OCI-LY7 (cell line): Measurements from ENCODE around the gene RAB6C. TPM values are rescaled to one million over a fixed set of nuclear protein-coding genes. Genes with fewer than 3 reads are reported as not detected.
"Not testable (repeated sequence)": the region's sequence is repeated elsewhere in the genome, so short reads cannot be mapped to it uniquely, and the experiment has no call there.

Experiments used
- Bru-seq: library from RNA; stranded (reverse); fragments of 400-500 nt; gene quantifications from one replicate; lab custom pipeline; 2021; lab: Mats Ljungman, UMichigan
- BruChase-seq, 2 experiments: library from RNA; stranded (reverse); fragments of 400-500 nt; gene quantifications; one replicate each; lab custom pipeline; 2021; lab: Mats Ljungman, UMichigan
- BruUV-seq: library from RNA; stranded (reverse); fragments of 400-500 nt; replicated peaks from 2 replicates; lab custom pipeline; 2021; lab: Mats Ljungman, UMichigan
- CTCF ChIA-PET: fragments of 300-600 bp; sonication (Branson Sonifier 250); formaldehyde crosslinking; loops from one replicate; lab custom pipeline; 2022; ENCODE audit warnings: antibody characterized with exemption; ENCODE audit not compliant: unreplicated experiment; lab: Charles Lee
- POLR2A ChIA-PET: fragments of 300-600 bp; sonication (Branson Sonifier 250); formaldehyde crosslinking; loops from one replicate; lab custom pipeline; 2022; ENCODE audit warnings: antibody characterized with exemption; lab: Charles Lee
- DNase-seq: peaks from one replicate; pipeline ENCODE4 v3.0.0-alpha.2; 2015; ENCODE audit warnings: low spot score
- H2AFZ ChIP-seq: fragments of 200-600 bp; sonication (generic), shearing (Covaris generic); 2 replicates; pipeline ENCODE4 v1.6.1; 2014; ENCODE audit warnings: mild to moderate bottlenecking, antibody characterized with exemption, low read length, moderate library complexity
- H3K27ac ChIP-seq: fragments of 200-600 bp; sonication (generic); 2 replicates; pipeline ENCODE4 v1.5.1; 2014; ENCODE audit warnings: mixed run types, low read depth, mild to moderate bottlenecking, moderate library complexity, low read length, inconsistent platforms; ENCODE audit not compliant: poor library complexity, severe bottlenecking
- H3K36me3 ChIP-seq: fragments of 200-600 bp; sonication (generic); 2 replicates; pipeline ENCODE4 v1.6.1; 2014; ENCODE audit warnings: mild to moderate bottlenecking, antibody characterized with exemption, low read length, moderate library complexity, mixed read lengths; ENCODE audit not compliant: insufficient read depth
- H3K4me1 ChIP-seq: fragments of 200-600 bp; sonication (generic); 2 replicates; pipeline ENCODE4 v1.5.1; 2014; ENCODE audit warnings: mild to moderate bottlenecking, low read length; ENCODE audit not compliant: insufficient read depth, poor library complexity, severe bottlenecking
- H3K4me2 ChIP-seq: fragments of 200-600 bp; sonication (generic); 2 replicates; pipeline ENCODE4 v1.6.1; 2014; ENCODE audit warnings: mild to moderate bottlenecking, low read length
- H3K4me3 ChIP-seq: fragments of 200-600 bp; sonication (generic); 2 replicates; pipeline ENCODE4 v1.5.1; 2014; ENCODE audit warnings: mild to moderate bottlenecking, low read depth, low read length; ENCODE audit not compliant: poor library complexity, severe bottlenecking
- H3K79me2 ChIP-seq: fragments of 200-600 bp; sonication (generic); 2 replicates; pipeline ENCODE4 v1.6.1; 2016; ENCODE audit warnings: low read depth, mild to moderate bottlenecking, low read length, moderate library complexity, mixed read lengths; ENCODE audit not compliant: insufficient read depth
- H3K9me2 ChIP-seq: fragments of 200-600 bp; sonication (generic); 2 replicates; pipeline ENCODE4 v1.6.1; 2016; ENCODE audit warnings: mild to moderate bottlenecking, low read length, mixed read lengths; ENCODE audit not compliant: insufficient read depth
- H3K9me3 ChIP-seq: fragments of 200-600 bp; sonication (generic); 2 replicates; pipeline ENCODE4 v1.6.1; 2014; ENCODE audit warnings: mild to moderate bottlenecking, mixed run types, low read length, mixed read lengths
- H4K20me1 ChIP-seq: fragments of 200-600 bp; sonication (generic); 2 replicates; pipeline ENCODE4 v1.6.1; 2014; ENCODE audit warnings: mild to moderate bottlenecking, antibody characterized with exemption, low read length, moderate library complexity, mixed read lengths; ENCODE audit not compliant: insufficient read depth
- EZH2phosphoT487 ChIP-seq: fragments of 200-600 bp; sonication (generic); IDR thresholded peaks from 2 replicates; pipeline ENCODE4 v1.6.1; 2018; ENCODE audit warnings: low read depth, borderline replicate concordance, mild to moderate bottlenecking, mixed run types, antibody characterized with exemption, low read length, moderate library complexity, mixed read lengths
- intact Hi-C: fragments of 100-400 bp; cut with micrococcal nuclease; formaldehyde crosslinking; loops from one replicate; pipeline ENCODE4 v1.10.0; 2022; ENCODE audit not compliant: unreplicated experiment
- long read RNA-seq: library from polyadenylated mRNA; stranded (forward); transcript quantifications from one replicate; pipeline ENCODE4 v2.0.0, GENCODE V29; 2022
- total RNA-seq, 2 experiments: library from RNA; depleted of rRNA in 1 of 2; stranded (reverse); fragments of >200 nt in 1 of 2; shearing (Covaris generic) in 1 of 2; gene quantifications; 2 replicates each; pipeline ENCODE4 v1.2.3, GENCODE V29; 2014 to 2022
- TF ChIP-seq, protein P1 (sequence below): fragments of 200-600 bp; sonication (generic); conservative IDR thresholded peaks from 2 replicates; pipeline ENCODE4 v1.5.1; 2014; ENCODE audit warnings: mild to moderate bottlenecking, antibody characterized with exemption, low read length, moderate library complexity, mixed read lengths

RAB6C gene
- total RNA-seq (2014; rRNA removed; shearing (Covaris generic)), result not detected in 2 replicates
- total RNA-seq (2022), result not detected in 2 replicates
- Bru-seq, nascent RNA, result not detected
- not detected for BruChase-seq, experiment 1, labeled RNA remaining after a 6-hour chase
- BruChase-seq, experiment 2, labeled RNA remaining after a 2-hour chase, result not detected
- long read RNA-seq, result 0 reads

- DNase-seq, H3K4me2 ChIP-seq: not testable (repeated sequence)
These were observed at the start of gene RAB6C for GRCh38 chr2:129979629-129980155. TSS of gene RAB6C (plus strand) at chr2:129979666. CDS start at chr2:129980116, 450 bp downstream.

DNA sequence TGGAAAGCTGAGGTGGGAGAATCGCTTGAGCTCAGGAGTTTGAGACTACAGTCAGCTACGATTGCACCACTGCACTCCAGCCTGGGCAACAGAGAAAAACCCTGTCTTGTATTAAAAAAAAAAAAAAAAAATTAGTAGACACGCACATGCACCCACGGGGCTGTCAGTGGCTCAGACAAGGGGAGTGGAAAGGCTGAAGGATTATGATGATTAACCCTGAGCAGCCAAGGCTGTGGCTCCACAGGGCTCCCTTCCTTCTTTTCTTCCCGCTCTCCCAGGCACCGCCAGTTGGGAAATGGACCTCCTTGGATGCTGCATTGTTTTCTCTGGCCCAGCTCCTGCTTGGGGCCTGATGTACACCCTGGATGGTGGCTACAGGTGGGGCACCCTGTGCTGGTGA is 49.0 kb upstream of the RAB6C start:
- H3K4me1 ChIP-seq, result no peaks in the 10 kb centered on the region
- H3K4me2 ChIP-seq, result no peak overlapping the region
- H4K20me1 ChIP-seq, result no peaks in the 10 kb centered on the region
- no peaks in the 10 kb centered on the region for H3K79me2 ChIP-seq
- BruUV-seq, result no TSS peak
- H2AFZ ChIP-seq, result no peak overlapping the region
- CTCF ChIA-PET, result no interaction called here
- TF ChIP-seq EZH2phosphoT487, result no peak
- TF ChIP-seq, protein P1, sequence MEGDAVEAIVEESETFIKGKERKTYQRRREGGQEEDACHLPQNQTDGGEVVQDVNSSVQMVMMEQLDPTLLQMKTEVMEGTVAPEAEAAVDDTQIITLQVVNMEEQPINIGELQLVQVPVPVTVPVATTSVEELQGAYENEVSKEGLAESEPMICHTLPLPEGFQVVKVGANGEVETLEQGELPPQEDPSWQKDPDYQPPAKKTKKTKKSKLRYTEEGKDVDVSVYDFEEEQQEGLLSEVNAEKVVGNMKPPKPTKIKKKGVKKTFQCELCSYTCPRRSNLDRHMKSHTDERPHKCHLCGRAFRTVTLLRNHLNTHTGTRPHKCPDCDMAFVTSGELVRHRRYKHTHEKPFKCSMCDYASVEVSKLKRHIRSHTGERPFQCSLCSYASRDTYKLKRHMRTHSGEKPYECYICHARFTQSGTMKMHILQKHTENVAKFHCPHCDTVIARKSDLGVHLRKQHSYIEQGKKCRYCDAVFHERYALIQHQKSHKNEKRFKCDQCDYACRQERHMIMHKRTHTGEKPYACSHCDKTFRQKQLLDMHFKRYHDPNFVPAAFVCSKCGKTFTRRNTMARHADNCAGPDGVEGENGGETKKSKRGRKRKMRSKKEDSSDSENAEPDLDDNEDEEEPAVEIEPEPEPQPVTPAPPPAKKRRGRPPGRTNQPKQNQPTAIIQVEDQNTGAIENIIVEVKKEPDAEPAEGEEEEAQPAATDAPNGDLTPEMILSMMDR, result no peak
- H3K9me2 ChIP-seq, result no peaks in the 10 kb centered on the region
- DNase-seq, result no peak
- no peaks in the 10 kb centered on the region for H3K9me3 ChIP-seq
- POLR2A ChIA-PET, result no interaction called here
- H3K4me3 ChIP-seq, result no peak overlapping the region
- H3K36me3 ChIP-seq, result no peaks in the 10 kb centered on the region
- intact Hi-C loops, result no loop called here
- H3K27ac ChIP-seq, result no peak overlapping the region

More at GRCh38 chr2:129979629-129980155, at the start of gene RAB6C:
- H3K4me1 ChIP-seq, H3K4me3 ChIP-seq, intact Hi-C loops, H3K36me3 ChIP-seq, CTCF ChIA-PET, H4K20me1 ChIP-seq, BruUV-seq, H3K27ac ChIP-seq, H3K9me3 ChIP-seq, H3K79me2 ChIP-seq, POLR2A ChIA-PET, H2AFZ ChIP-seq, H3K9me2 ChIP-seq: not testable (repeated sequence)

GRCh38 chr2:129933387-129933786 is 46.1 kb upstream of the RAB6C start:
- intact Hi-C loops, H3K79me2 ChIP-seq, DNase-seq, H4K20me1 ChIP-seq, BruUV-seq, CTCF ChIA-PET, POLR2A ChIA-PET, H2AFZ ChIP-seq, H3K9me3 ChIP-seq, H3K4me1 ChIP-seq, H3K4me2 ChIP-seq, H3K4me3 ChIP-seq, H3K27ac ChIP-seq, H3K9me2 ChIP-seq, H3K36me3 ChIP-seq: not testable (repeated sequence)
